ENCODE data around the gene CLNK. TPM values are rescaled to one million over a fixed set of nuclear protein-coding genes. Genes with fewer than 3 reads are reported as not detected.

CLNK gene
- total and polyA plus RNA-seq, 7 donors: 0.01 to 0.09 TPM; not detected in 5

GRCh38 chr4:10461091-10461849, 223.3 kb downstream of the CLNK start:
- Histone ChIP-seq H3K27me3 (ENCODE audit: insufficient read depth in 3 of 3, low read length in 2 of 3) (peaks cover 0 to 43% (median 12%) of the 10 kb centered on the region in 3 donors), H3K4me3 (peak overlapping the region; percentile 51)

GRCh38 chr4:10460313-10461047, 224.1 kb downstream of the CLNK start:
- DNase-seq (no peak), ATAC-seq (no peak)
- Histone ChIP-seq H3K4me3 (no peak overlapping the region), H3K36me3 (ENCODE audit: insufficient read depth in 1 of 2, low read depth in 1 of 2) (no peaks in the 10 kb centered on the region), H3K27ac (no peak overlapping the region), H3K4me1 (peaks cover 4% of the 10 kb centered on the region), H3K27me3 (ENCODE audit: insufficient read depth in 3 of 3, low read length in 2 of 3) (peaks cover 0 to 43% (median 12%) of the 10 kb centered on the region in 3 donors), H3K9me3 (no peaks in the 10 kb centered on the region)
- intact Hi-C loops (cut with DNase I): loop anchor here in 1 of 2 donors (5.0 kb wide), 1 partner anchor 87 kb away; no protein-coding TSS in a partner anchor
- TF ChIP-seq CTCF (IDR thresholded peaks at IDR 0.05): no peak
- 76 to 88% (median 86%) methylated on average over 10 to 11 of the region's 11 CpGs for WGBS, 3 donors

More at GRCh38 chr4:10461091-10461849, 223.3 kb downstream of the CLNK start:
- ATAC-seq (peak; percentile 82 to 89 (median 86)), DNase-seq (peak; percentile 50 to 67)
- TF ChIP-seq CTCF (IDR thresholded peaks at IDR 0.05): peak; percentile 95
- H3K9me3 ChIP-seq: no peaks in the 10 kb centered on the region
- H3K27ac ChIP-seq: no peak overlapping the region
- H3K36me3 ChIP-seq (ENCODE audit: insufficient read depth in 1 of 2, low read depth in 1 of 2): no peaks in the 10 kb centered on the region
- H3K4me1 ChIP-seq: peaks cover 4% of the 10 kb centered on the region
- 4 to 6% (median 5%) methylated on average over 37 to 72 of the region's 72 CpGs for WGBS, 3 donors
- intact Hi-C loops (cut with DNase I): loop anchor here in 1 of 2 donors (5.0 kb wide), 1 partner anchor 86 kb away; no protein-coding TSS in a partner anchor

GRCh38 chr4:10459305-10459704, 225.3 kb downstream of the CLNK start:
- peaks cover 0 to 37% (median 12%) of the 10 kb centered on the region in 3 donors for H3K27me3 ChIP-seq (ENCODE audit: insufficient read depth in 3 of 3, low read length in 2 of 3)
- intact Hi-C loops (cut with DNase I): no loop called here

GRCh38 chr4:10458177-10458576, 226.4 kb downstream of the CLNK start:
- ATAC-seq: no peak
- Histone ChIP-seq H3K4me3 (peak overlapping the region; percentile 74), H3K27ac (no peak overlapping the region), H3K4me1 (peaks cover 4% of the 10 kb centered on the region), H3K9me3 (no peaks in the 10 kb centered on the region), H3K36me3 (ENCODE audit: insufficient read depth in 1 of 2, low read depth in 1 of 2) (peaks cover 3 to 14% of the 10 kb centered on the region in 2 donors), H3K27me3 (ENCODE audit: insufficient read depth in 3 of 3, low read length in 2 of 3) (peaks cover 0 to 26% (median 12%) of the 10 kb centered on the region in 3 donors)
- no peak for TF ChIP-seq CTCF (IDR thresholded peaks at IDR 0.05)
- WGBS, 3 donors: 56 to 66% (median 65%) methylated on average over 13 of the region's 13 CpGs
- intact Hi-C loops (cut with DNase I): no loop called here
- DNase-seq: no peak

More at GRCh38 chr4:10459305-10459704, 225.3 kb downstream of the CLNK start:
- Histone ChIP-seq H3K36me3 (ENCODE audit: insufficient read depth in 1 of 2, low read depth in 1 of 2) (peaks cover 0 to 3% of the 10 kb centered on the region in 2 donors), H3K9me3 (no peaks in the 10 kb centered on the region), H3K27ac (no peak overlapping the region), H3K4me1 (peaks cover 4% of the 10 kb centered on the region), H3K4me3 (no peak overlapping the region)
- WGBS, 3 donors: 81 to 86% (median 85%) methylated on average over 8 of the region's 8 CpGs
- no peak for TF ChIP-seq CTCF (IDR thresholded peaks at IDR 0.05)
- DNase-seq: no peak
- ATAC-seq: no peak

Measured in psoas muscle (tissue), 8 donors.